Measurements from ENCODE around the gene ENTPD6.

DNA sequence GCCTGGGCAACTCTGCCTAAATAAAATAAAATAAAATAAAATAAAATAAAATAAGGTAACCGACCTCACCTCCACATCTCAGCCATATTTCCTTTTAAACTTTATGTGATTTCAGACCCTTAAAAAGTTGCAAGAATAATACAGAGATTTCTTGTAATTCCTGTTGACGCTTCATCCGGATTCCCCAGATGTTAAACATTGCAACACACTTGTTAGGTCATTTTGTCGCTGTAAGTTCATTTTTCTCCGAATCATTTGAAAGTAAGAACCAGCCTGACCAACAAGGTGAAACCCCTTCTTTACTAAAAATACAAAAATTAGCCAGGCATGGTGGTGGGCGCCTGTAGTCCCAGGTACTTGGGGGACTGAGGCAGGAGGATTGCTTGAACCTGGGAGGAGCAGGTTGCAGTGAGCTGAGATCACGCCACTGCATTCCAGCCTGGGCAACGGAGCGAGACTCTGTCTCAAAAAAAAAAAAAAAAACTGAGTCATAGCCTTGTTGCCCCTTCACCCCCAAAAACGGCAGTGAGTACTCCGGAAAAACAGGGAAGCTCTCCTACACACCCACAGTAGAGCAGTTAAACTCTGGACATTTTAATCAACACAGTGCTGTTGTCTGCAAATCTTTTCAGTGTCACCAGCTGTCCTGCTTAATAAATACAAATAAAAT is 58.2 kb downstream of the ENTPD6 start:
- TF ChIP-seq, protein P1, sequence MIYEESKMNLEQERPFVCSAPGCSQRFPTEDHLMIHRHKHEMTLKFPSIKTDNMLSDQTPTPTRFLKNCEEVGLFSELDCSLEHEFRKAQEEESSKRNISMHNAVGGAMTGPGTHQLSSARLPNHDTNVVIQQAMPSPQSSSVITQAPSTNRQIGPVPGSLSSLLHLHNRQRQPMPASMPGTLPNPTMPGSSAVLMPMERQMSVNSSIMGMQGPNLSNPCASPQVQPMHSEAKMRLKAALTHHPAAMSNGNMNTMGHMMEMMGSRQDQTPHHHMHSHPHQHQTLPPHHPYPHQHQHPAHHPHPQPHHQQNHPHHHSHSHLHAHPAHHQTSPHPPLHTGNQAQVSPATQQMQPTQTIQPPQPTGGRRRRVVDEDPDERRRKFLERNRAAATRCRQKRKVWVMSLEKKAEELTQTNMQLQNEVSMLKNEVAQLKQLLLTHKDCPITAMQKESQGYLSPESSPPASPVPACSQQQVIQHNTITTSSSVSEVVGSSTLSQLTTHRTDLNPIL (CRISPR knock-in tag; IDR thresholded peaks at IDR 0.05; ENCODE audit: low read depth) = no peak
- TF ChIP-seq ESRRG (CRISPR knock-in tag; IDR thresholded peaks at IDR 0.05) = no peak
- TF ChIP-seq, protein P2, sequence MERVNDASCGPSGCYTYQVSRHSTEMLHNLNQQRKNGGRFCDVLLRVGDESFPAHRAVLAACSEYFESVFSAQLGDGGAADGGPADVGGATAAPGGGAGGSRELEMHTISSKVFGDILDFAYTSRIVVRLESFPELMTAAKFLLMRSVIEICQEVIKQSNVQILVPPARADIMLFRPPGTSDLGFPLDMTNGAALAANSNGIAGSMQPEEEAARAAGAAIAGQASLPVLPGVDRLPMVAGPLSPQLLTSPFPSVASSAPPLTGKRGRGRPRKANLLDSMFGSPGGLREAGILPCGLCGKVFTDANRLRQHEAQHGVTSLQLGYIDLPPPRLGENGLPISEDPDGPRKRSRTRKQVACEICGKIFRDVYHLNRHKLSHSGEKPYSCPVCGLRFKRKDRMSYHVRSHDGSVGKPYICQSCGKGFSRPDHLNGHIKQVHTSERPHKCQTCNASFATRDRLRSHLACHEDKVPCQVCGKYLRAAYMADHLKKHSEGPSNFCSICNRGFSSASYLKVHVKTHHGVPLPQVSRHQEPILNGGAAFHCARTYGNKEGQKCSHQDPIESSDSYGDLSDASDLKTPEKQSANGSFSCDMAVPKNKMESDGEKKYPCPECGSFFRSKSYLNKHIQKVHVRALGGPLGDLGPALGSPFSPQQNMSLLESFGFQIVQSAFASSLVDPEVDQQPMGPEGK (CRISPR knock-in tag; IDR thresholded peaks at IDR 0.05; ENCODE audit: borderline replicate concordance) = no peak
- TF ChIP-seq, protein P3, sequence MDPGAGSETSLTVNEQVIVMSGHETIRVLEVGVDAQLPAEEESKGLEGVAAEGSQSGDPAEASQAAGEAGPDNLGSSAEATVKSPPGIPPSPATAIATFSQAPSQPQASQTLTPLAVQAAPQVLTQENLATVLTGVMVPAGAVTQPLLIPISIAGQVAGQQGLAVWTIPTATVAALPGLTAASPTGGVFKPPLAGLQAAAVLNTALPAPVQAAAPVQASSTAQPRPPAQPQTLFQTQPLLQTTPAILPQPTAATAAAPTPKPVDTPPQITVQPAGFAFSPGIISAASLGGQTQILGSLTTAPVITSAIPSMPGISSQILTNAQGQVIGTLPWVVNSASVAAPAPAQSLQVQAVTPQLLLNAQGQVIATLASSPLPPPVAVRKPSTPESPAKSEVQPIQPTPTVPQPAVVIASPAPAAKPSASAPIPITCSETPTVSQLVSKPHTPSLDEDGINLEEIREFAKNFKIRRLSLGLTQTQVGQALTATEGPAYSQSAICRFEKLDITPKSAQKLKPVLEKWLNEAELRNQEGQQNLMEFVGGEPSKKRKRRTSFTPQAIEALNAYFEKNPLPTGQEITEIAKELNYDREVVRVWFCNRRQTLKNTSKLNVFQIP (CRISPR knock-in tag; IDR thresholded peaks at IDR 0.05; ENCODE audit: borderline replicate concordance, low read depth) = no peak
- no peak for TF ChIP-seq TOX (CRISPR knock-in tag; IDR thresholded peaks at IDR 0.05; ENCODE audit: borderline replicate concordance)
- TF ChIP-seq ZNF70 (CRISPR knock-in tag; IDR thresholded peaks at IDR 0.05) = no peak
- no peak for TF ChIP-seq CSDC2 (CRISPR knock-in tag; IDR thresholded peaks at IDR 0.05)
- no peak for TF ChIP-seq BACH2 (CRISPR knock-in tag; IDR thresholded peaks at IDR 0.05; ENCODE audit: borderline replicate concordance)
- TF ChIP-seq ZFP3 (CRISPR knock-in tag; IDR thresholded peaks at IDR 0.05) = no peak
- no peak for TF ChIP-seq ARNTL (CRISPR knock-in tag; IDR thresholded peaks at IDR 0.05; ENCODE audit: borderline replicate concordance, low read depth)
- TF ChIP-seq ZNF565 (CRISPR knock-in tag; conservative IDR thresholded peaks at IDR 0.05; ENCODE audit: low read depth) = no peak
- TF ChIP-seq ZC3H10 (CRISPR knock-in tag; IDR thresholded peaks at IDR 0.05) = no peak
